B cell (primary cell): Measurements from ENCODE around the gene CMIP. TPM values are rescaled to one million over a fixed set of nuclear protein-coding genes. Genes with fewer than 3 reads are reported as not detected.

Experiments used
- ATAC-seq: fragments of 200-7000 bp; cut with Tn5 transposase; one replicate; pipeline ENCODE4 v1.10.0; 2021; ENCODE audit warnings: low read depth, mild to moderate bottlenecking, moderate number of reproducible peaks, moderate library complexity
- CTCF ChIA-PET: fragments of 350-600 bp; sonication (Branson Sonifier 250); formaldehyde crosslinking; loops from one replicate; lab custom pipeline; 2021; ENCODE audit warnings: antibody characterized with exemption, inconsistent platforms; lab: Charles Lee
- POLR2A ChIA-PET: fragments of 350-600 bp; sonication (Branson Sonifier 250); formaldehyde crosslinking; loops from one replicate; lab custom pipeline; 2021; ENCODE audit warnings: antibody characterized with exemption; lab: Charles Lee
- DNase-seq: peaks from one replicate; pipeline ENCODE4 v3.0.0; 2013
- H2AFZ ChIP-seq: 2 replicates; pipeline ENCODE4 v1.6.1; 2012; ENCODE audit warnings: mild to moderate bottlenecking, low read depth, low read length; ENCODE audit not compliant: insufficient read depth, poor library complexity, severe bottlenecking
- H3K27ac ChIP-seq, 2 donors: 1 replicate in 1 of 2; 2 replicates in 1 of 2; pipeline ENCODE4 v1.5.1; 2012 to 2013; ENCODE audit warnings: low read length in 2 of 2, mild to moderate bottlenecking in 2 of 2, moderate library complexity in 1 of 2
- H3K27me3 ChIP-seq, 4 experiments: fragments of 200-600 bp in 1 of 4; sonication (generic) in 1 of 4; replicated peaks in 1 of 4; 1 replicate in 2 of 4; 2 replicates in 2 of 4; pipeline versions ENCODE4 v1.6.1 to v1.7.0; 2013 to 2016; ENCODE audit warnings: low read length in 3 of 4, mild to moderate bottlenecking in 2 of 4, mixed read lengths in 1 of 4, moderate library complexity in 1 of 4; ENCODE audit not compliant: insufficient read depth in 4 of 4, control insufficient read depth in 3 of 4; ENCODE audit errors: control extremely low read depth in 1 of 4
- H3K36me3 ChIP-seq, 2 experiments: replicated peaks in 1 of 2; 1 replicate in 1 of 2; 2 replicates in 1 of 2; pipeline versions ENCODE4 v1.6.1 to v1.7.1; 2013; ENCODE audit warnings: low read length in 1 of 2; ENCODE audit not compliant: insufficient read depth in 2 of 2, control insufficient read depth in 1 of 2; ENCODE audit errors: control extremely low read depth in 1 of 2, extremely low read depth in 1 of 2
- H3K4me1 ChIP-seq, 2 donors: fragments of 200-600 bp in 1 of 2; sonication (generic) in 1 of 2; 1 replicate in 1 of 2; 2 replicates in 1 of 2; pipeline versions ENCODE4 v1.5.1 to v1.6.1; 2013 to 2017; ENCODE audit warnings: low read length in 2 of 2; ENCODE audit not compliant: control insufficient read depth in 2 of 2, insufficient read depth in 2 of 2
- H3K4me2 ChIP-seq: replicated peaks from 2 replicates; pipeline ENCODE3; 2012; ENCODE audit warnings: mild to moderate bottlenecking, low read depth, low read length; ENCODE audit not compliant: poor library complexity, severe bottlenecking
- H3K4me3 ChIP-seq, 5 experiments: fragments of 200-600 bp in 1 of 5; sonication (generic) in 1 of 5; 1 replicate in 3 of 5; 2 replicates in 2 of 5; pipeline versions ENCODE4 v1.5.1 to v1.7.0; 2011 to 2016; ENCODE audit warnings: low read length in 4 of 5, mild to moderate bottlenecking in 4 of 5, low read depth in 2 of 5, control low read depth in 1 of 5, moderate library complexity in 1 of 5; ENCODE audit not compliant: insufficient read depth in 1 of 5; ENCODE audit errors: control extremely low read depth in 1 of 5, extremely low read depth in 1 of 5
- H3K79me2 ChIP-seq: fragments of 200-600 bp; sonication (generic); one replicate; pipeline ENCODE4 v1.6.0; 2016; ENCODE audit warnings: low read length; ENCODE audit not compliant: control insufficient read depth, insufficient read depth
- H3K9ac ChIP-seq: fragments of 200-600 bp; sonication (generic); 2 replicates; pipeline ENCODE4 v1.6.1; 2017; ENCODE audit warnings: mild to moderate bottlenecking, low read length, moderate library complexity
- H3K9me3 ChIP-seq, 3 donors: one replicate each; pipeline versions ENCODE4 v1.6.1 to v1.7.1; 2013; ENCODE audit warnings: low read length in 2 of 3; ENCODE audit not compliant: control insufficient read depth in 2 of 3, insufficient read depth in 1 of 3; ENCODE audit errors: control extremely low read depth in 1 of 3
- H4K20me1 ChIP-seq: 2 replicates; pipeline ENCODE4 v1.6.0; 2012; ENCODE audit warnings: mild to moderate bottlenecking, low read length; ENCODE audit not compliant: insufficient read depth, control insufficient read depth, poor library complexity, severe bottlenecking
- H3K27ac Mint-ChIP-seq: one replicate; pipeline ENCODE4 v1.8.0; 2021; ENCODE audit warnings: mixed read lengths
- H3K27me3 Mint-ChIP-seq: one replicate; pipeline ENCODE4 v1.8.0; 2021; ENCODE audit warnings: mixed read lengths
- H3K4me1 Mint-ChIP-seq: one replicate; pipeline ENCODE4 v1.8.0; 2021; ENCODE audit warnings: mixed read lengths
- H3K4me3 Mint-ChIP-seq: one replicate; pipeline ENCODE4 v1.8.0; 2021; ENCODE audit warnings: mixed read lengths
- H3K9me3 Mint-ChIP-seq: one replicate; pipeline ENCODE4 v1.8.0; 2022; ENCODE audit warnings: mixed read lengths; ENCODE audit not compliant: insufficient read depth
- EZH2 ChIP-seq: IDR thresholded peaks from 2 replicates; pipeline ENCODE4 v1.6.1; 2012; ENCODE audit warnings: borderline replicate concordance, low read depth, mild to moderate bottlenecking, moderate library complexity, low read length; ENCODE audit not compliant: insufficient read depth, poor library complexity, severe bottlenecking
- WGBS: methylation state at CpG from one replicate; pipeline ENCODE4 v1.1.5; 2013; ENCODE audit warnings: missing lambda C conversion rate; ENCODE audit not compliant: insufficient coverage; 5-methylcytosine and 5-hydroxymethylcytosine counted together
- intact Hi-C: fragments of 100-400 bp; cut with micrococcal nuclease; formaldehyde crosslinking; loops from one replicate; pipeline ENCODE4 v1.10.0; 2022
- polyA plus RNA-seq: library from polyadenylated mRNA; depleted of rRNA; stranded (reverse); fragments of >200 nt; gene quantifications from 2 replicates; pipeline ENCODE4 v1.2.3, GENCODE V29; 2012
- total RNA-seq, 2 donors: library from RNA; stranded (reverse); fragments of 120-200 nt in 1 of 2; gene quantifications; 1 replicate in 1 of 2; 2 replicates in 1 of 2; pipeline versions ENCODE4 v1.2.3 to v1.2.4, GENCODE V29; 2013 to 2022
- TF ChIP-seq, protein P1 (sequence below): fragments of 200-600 bp; IDR thresholded peaks from one replicate; pipeline ENCODE4 v1.8.0; 2022; ENCODE audit warnings: antibody characterized with exemption, mild to moderate bottlenecking

CMIP gene
- total and polyA plus RNA-seq, 2 donors (not counting 1 experiment from before 2014, with no cell fraction given), result 27.1 to 155 TPM

DNA sequence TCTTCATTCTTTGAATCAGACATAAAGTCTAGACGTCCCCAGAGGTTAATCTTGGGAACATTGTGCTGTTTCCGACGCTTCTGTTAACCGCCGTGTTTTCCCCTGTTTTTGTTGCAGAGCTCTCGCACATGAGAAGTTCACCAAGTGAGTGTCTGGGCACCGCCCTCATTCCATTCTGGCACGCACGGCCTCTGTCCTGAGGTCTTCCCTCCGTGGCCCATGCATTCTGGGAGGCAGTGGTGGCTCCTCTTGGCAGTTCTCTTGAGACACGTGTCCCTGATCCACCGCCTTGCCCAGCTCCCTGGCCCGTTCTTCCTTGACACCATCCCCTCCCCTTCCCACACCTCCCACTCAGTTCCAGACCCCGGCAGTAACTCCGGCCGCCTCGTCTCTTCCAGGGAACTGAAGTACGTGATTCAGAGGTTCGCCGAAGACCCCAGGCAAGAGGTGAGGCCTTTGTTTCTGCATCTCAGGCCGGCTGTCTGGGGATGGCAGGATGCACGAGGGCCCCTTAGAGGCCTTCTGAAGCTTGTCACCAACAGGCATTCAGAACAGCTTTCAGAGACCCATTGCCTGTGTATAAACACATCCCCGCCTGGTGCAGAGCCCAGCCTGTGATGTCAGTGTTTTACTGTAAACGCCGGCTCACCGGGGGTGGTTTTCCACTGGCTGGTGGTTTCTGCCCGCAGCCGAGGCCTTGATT, 248.6 kb downstream of the CMIP start:
- Histone ChIP-seq H3K4me2 (no peak overlapping the region), H4K20me1 (peaks cover 19% of the 10 kb centered on the region), H3K9me3 (peaks cover 0 to 2% (median 0%) of the 10 kb centered on the region in 3 donors), H3K79me2 (peaks cover 2% of the 10 kb centered on the region), H2AFZ (no peak overlapping the region), H3K27me3 (no peaks in the 10 kb centered on the region), H3K9ac (no peak overlapping the region), H3K4me3 (no peak overlapping the region), H3K4me1 (no peaks in the 10 kb centered on the region), H3K27ac (no peak overlapping the region), H3K36me3 (peaks cover 0 to 68% of the 10 kb centered on the region in 2 experiments)
- H3K9me3 Mint-ChIP-seq, result no peaks in the 10 kb centered on the region
- intact Hi-C loops, result no loop called here
- H3K4me1 Mint-ChIP-seq, result peaks cover 2% of the 10 kb centered on the region
- ATAC-seq (no peak), DNase-seq (no peak)
- H3K27me3 Mint-ChIP-seq, result no peaks in the 10 kb centered on the region
- TF ChIP-seq, protein P1, sequence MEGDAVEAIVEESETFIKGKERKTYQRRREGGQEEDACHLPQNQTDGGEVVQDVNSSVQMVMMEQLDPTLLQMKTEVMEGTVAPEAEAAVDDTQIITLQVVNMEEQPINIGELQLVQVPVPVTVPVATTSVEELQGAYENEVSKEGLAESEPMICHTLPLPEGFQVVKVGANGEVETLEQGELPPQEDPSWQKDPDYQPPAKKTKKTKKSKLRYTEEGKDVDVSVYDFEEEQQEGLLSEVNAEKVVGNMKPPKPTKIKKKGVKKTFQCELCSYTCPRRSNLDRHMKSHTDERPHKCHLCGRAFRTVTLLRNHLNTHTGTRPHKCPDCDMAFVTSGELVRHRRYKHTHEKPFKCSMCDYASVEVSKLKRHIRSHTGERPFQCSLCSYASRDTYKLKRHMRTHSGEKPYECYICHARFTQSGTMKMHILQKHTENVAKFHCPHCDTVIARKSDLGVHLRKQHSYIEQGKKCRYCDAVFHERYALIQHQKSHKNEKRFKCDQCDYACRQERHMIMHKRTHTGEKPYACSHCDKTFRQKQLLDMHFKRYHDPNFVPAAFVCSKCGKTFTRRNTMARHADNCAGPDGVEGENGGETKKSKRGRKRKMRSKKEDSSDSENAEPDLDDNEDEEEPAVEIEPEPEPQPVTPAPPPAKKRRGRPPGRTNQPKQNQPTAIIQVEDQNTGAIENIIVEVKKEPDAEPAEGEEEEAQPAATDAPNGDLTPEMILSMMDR, result no peak
- no peak for TF ChIP-seq EZH2
- H3K4me3 Mint-ChIP-seq, result no peak overlapping the region
- ChIA-PET POLR2A (no interaction called here), CTCF (interaction anchor here (0.6 kb wide), 1 partner anchor 166 kb away, joined by 3 read pairs; no protein-coding TSS in a partner anchor)
- no peak overlapping the region for H3K27ac Mint-ChIP-seq
- WGBS, result 98% methylated on average over 27 of the region's 28 CpGs

DNA sequence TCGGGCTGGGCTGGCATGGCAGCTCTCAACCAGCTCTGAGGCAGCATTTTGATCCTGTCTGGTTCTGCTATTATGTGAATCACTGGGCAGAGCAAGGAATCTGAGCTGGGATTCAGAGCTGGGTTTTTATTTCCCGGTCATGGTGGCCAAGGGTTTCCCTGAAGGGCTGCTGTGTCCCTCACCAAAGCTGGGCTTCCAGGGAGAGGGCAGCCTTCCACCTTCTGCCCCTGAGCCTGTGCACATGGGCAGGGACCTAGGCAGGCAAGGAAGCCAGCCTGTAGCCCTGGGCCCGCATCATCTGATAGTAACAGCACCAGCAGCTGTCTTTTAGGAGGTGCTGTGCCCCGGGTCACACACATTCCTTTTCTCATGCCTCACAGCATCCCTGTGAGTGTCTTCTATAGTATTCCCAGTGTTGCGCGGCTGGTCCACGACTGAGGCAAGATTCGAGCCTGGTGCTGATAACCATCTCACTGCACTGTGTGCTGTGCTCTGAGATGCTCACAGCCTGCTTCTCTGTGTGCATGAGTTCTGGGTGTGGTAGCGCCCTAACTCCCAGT, 249.2 kb downstream of the CMIP start:
- POLR2A ChIA-PET, result no interaction called here

More for the DNA sequence above, 249.2 kb downstream of the CMIP start:
- Mint-ChIP-seq H3K27ac (no peak overlapping the region), H3K4me3 (no peak overlapping the region), H3K9me3 (no peaks in the 10 kb centered on the region), H3K27me3 (no peaks in the 10 kb centered on the region), H3K4me1 (peaks cover 1% of the 10 kb centered on the region)
- Histone ChIP-seq H3K9me3 (no peaks in the 10 kb centered on the region), H3K79me2 (no peaks in the 10 kb centered on the region), H3K4me2 (no peak overlapping the region), H4K20me1 (peaks cover 18% of the 10 kb centered on the region), H3K36me3 (peaks cover 0 to 74% of the 10 kb centered on the region in 2 experiments), H3K27me3 (no peaks in the 10 kb centered on the region), H3K4me3 (no peak overlapping the region), H2AFZ (no peak overlapping the region), H3K4me1 (no peaks in the 10 kb centered on the region), H3K9ac (no peak overlapping the region), H3K27ac (no peak overlapping the region)
- 98% methylated on average over 9 of the region's 9 CpGs for WGBS
- TF ChIP-seq, protein P1, result no peak
- no peak for TF ChIP-seq EZH2
- CTCF ChIA-PET, result interaction anchor here (1.5 kb wide), 1 partner anchor 290 kb away, joined by 3 read pairs; no protein-coding TSS in a partner anchor
- DNase-seq (no peak), ATAC-seq (no peak)
- intact Hi-C loops, result no loop called here
